ENCODE results near the gene ZNF782.

- TF ChIP-seq CTCF (IDR thresholded peaks at IDR 0.05; ENCODE audit: low read depth, low read length) (no peak), EZH2phosphoT487 (IDR thresholded peaks at IDR 0.05; ENCODE audit: low read depth) (no peak)
Observed at GRCh38 chr9:96781552-96781951, 72.8 kb downstream of the ZNF782 start.

Measured in OCI-LY3 (cell line).